GM23338 (cell line): Measurements from ENCODE around the gene C17orf50. TPM values are rescaled to one million over a fixed set of nuclear protein-coding genes. Genes with fewer than 3 reads are reported as not detected.

Experiments used
- CREB1 ChIP-seq: fragments of 250-450 bp; sonication (Bioruptor Pico); IDR thresholded peaks from 2 replicates; pipeline ENCODE4 v1.5.0; 2020; ENCODE audit warnings: low read depth, mild to moderate bottlenecking, moderate library complexity
- CTCF ChIP-seq, 2 experiments: fragments of 200-600 bp in 1 of 2; sonication (generic) in 1 of 2; conservative IDR thresholded peaks; 2 replicates each; pipeline versions ENCODE4 v1.5.1 to v1.6.1; 2016 to 2017; ENCODE audit warnings: antibody characterized with exemption in 2 of 2, low read depth in 2 of 2, mild to moderate bottlenecking in 2 of 2, moderate library complexity in 1 of 2
- EZH2 ChIP-seq: fragments of 200-600 bp; sonication (generic); IDR thresholded peaks from one replicate; pipeline ENCODE4 v1.8.0; 2017; ENCODE audit warnings: antibody characterized with exemption, mild to moderate bottlenecking, low read depth; ENCODE audit not compliant: unreplicated experiment
- EZH2phosphoT487 ChIP-seq: fragments of 200-600 bp; sonication (generic); IDR thresholded peaks from one replicate; pipeline ENCODE4 v1.8.1; 2018; ENCODE audit warnings: antibody characterized with exemption; ENCODE audit not compliant: unreplicated experiment
- JUNB ChIP-seq: IDR thresholded peaks from one replicate; pipeline ENCODE4 v1.6.1; 2016; ENCODE audit warnings: antibody characterized with exemption; ENCODE audit not compliant: unreplicated experiment
- NANOG ChIP-seq: IDR thresholded peaks from 2 replicates; pipeline ENCODE4 v1.6.1; 2016; ENCODE audit warnings: antibody characterized with exemption, borderline replicate concordance
- POLR2AphosphoS5 ChIP-seq: IDR thresholded peaks from 2 replicates; pipeline ENCODE4 v1.6.1; 2016; ENCODE audit warnings: antibody characterized with exemption, low read depth
- REST ChIP-seq: IDR thresholded peaks from one replicate; pipeline ENCODE4 v1.6.1; 2018; ENCODE audit warnings: antibody characterized with exemption; ENCODE audit not compliant: unreplicated experiment
- STAT1 ChIP-seq: IDR thresholded peaks from one replicate; pipeline ENCODE4 v1.6.1; 2016; ENCODE audit warnings: antibody characterized with exemption; ENCODE audit not compliant: unreplicated experiment
- ZNF114 ChIP-seq: fragments of 250-450 bp; sonication (Bioruptor Pico); IDR thresholded peaks from 2 replicates; pipeline ENCODE4 v1.5.0; 2020; ENCODE audit warnings: mild to moderate bottlenecking, moderate library complexity
- ZNF331 ChIP-seq: fragments of 250-450 bp; sonication (Bioruptor Pico); IDR thresholded peaks from 2 replicates; pipeline ENCODE4 v1.5.0; 2020; ENCODE audit warnings: low read depth, mild to moderate bottlenecking, moderate library complexity
- ZNF462 ChIP-seq: fragments of 250-450 bp; sonication (Bioruptor Pico); IDR thresholded peaks from 2 replicates; pipeline ENCODE4 v1.5.0; 2020; ENCODE audit warnings: mild to moderate bottlenecking, moderate library complexity
- polyA plus RNA-seq: library from polyadenylated mRNA; unstranded; fragments of >200 nt; fragmentation: Nextera tagmentation; extraction: Ambion mirVana; gene quantifications from 2 replicates; pipeline ENCODE4 v1.2.1, GENCODE V29; 2016
- total RNA-seq: library from RNA; depleted of rRNA; stranded (reverse); fragments of >200 nt; shearing (Covaris generic); gene quantifications from 2 replicates; pipeline ENCODE4 v1.2.3, GENCODE V29; 2014

C17orf50 gene
- total and polyA plus RNA-seq, 2 experiments from 2014 or later: 0.74 to 1.6 TPM

GRCh38 chr17:35801583-35802224 lies 41.0 kb downstream of the C17orf50 start (continued):
- TF ChIP-seq ZNF462 (CRISPR knock-in tag) (no peak), ZNF331 (CRISPR knock-in tag) (no peak), NANOG (no peak), STAT1 (no peak), CREB1 (no peak), EZH2phosphoT487 (no peak), POLR2AphosphoS5 (no peak), EZH2 (no peak), JUNB (no peak), REST (no peak), ZNF114 (no peak), CTCF (conservative IDR thresholded peaks at IDR 0.05; ENCODE audit: low read depth in 2 of 2) (no peak)
